Smooth muscle cell (in vitro differentiated cells): ENCODE data around the gene CLEC16A. TPM values are rescaled to one million over a fixed set of nuclear protein-coding genes. Genes with fewer than 3 reads are reported as not detected.

Experiments used
- DNase-seq: peaks from one replicate; lab custom pipeline; 2025; ENCODE audit not compliant: unreplicated experiment; lab: John Stamatoyannopoulos, UW
- H2AFZ ChIP-seq: fragments of 200-600 bp; sonication (generic); 2 replicates; pipeline ENCODE4 v1.6.0; 2016; ENCODE audit warnings: antibody characterized with exemption, low read depth, mild to moderate bottlenecking
- H3F3A ChIP-seq: fragments of 200-600 bp; sonication (generic); 2 replicates; pipeline ENCODE4 v1.6.0; 2017; ENCODE audit warnings: antibody characterized with exemption, low read depth
- H3K27ac ChIP-seq: fragments of 200-600 bp; sonication (generic); 2 replicates; pipeline ENCODE4 v1.5.1; 2016; ENCODE audit warnings: low read depth, mild to moderate bottlenecking
- H3K27me3 ChIP-seq: fragments of 200-600 bp; sonication (generic); 2 replicates; pipeline ENCODE4 v1.6.1; 2016; ENCODE audit warnings: low read depth, mild to moderate bottlenecking
- H3K36me3 ChIP-seq: fragments of 200-600 bp; sonication (generic); 2 replicates; pipeline ENCODE4 v1.5.1; 2016; ENCODE audit warnings: low read depth
- H3K4me1 ChIP-seq: fragments of 200-600 bp; sonication (generic); 2 replicates; pipeline ENCODE4 v1.5.1; 2016; ENCODE audit warnings: low read depth
- H3K4me2 ChIP-seq: fragments of 200-600 bp; sonication (generic); 2 replicates; pipeline ENCODE4 v1.6.0; 2016; ENCODE audit warnings: mild to moderate bottlenecking
- H3K4me3 ChIP-seq: fragments of 200-600 bp; sonication (generic); 2 replicates; pipeline ENCODE4 v1.5.1; 2016; ENCODE audit warnings: mild to moderate bottlenecking
- H3K79me2 ChIP-seq: fragments of 200-600 bp; sonication (generic); 2 replicates; pipeline ENCODE4 v1.6.0; 2016; ENCODE audit warnings: low read depth, mild to moderate bottlenecking
- H3K9ac ChIP-seq: fragments of 200-600 bp; sonication (generic); 2 replicates; pipeline ENCODE4 v1.6.0; 2016; ENCODE audit warnings: low read depth
- H3K9me3 ChIP-seq: fragments of 200-600 bp; sonication (generic); replicated peaks from 2 replicates; pipeline ENCODE4 v1.5.1; 2016; ENCODE audit warnings: low read depth
- H4K20me1 ChIP-seq: fragments of 200-600 bp; sonication (generic); 2 replicates; pipeline ENCODE4 v1.6.0; 2016; ENCODE audit warnings: low read depth
- CTCF ChIP-seq: fragments of 200-600 bp; sonication (generic); IDR thresholded peaks from 2 replicates; pipeline ENCODE4 v1.5.1; 2017; ENCODE audit warnings: borderline replicate concordance, mild to moderate bottlenecking, antibody characterized with exemption; ENCODE audit not compliant: insufficient read depth, poor library complexity, severe bottlenecking
- WGBS: methylation state at CpG from one replicate; pipeline ENCODE4 v1.1.7; 2016; ENCODE audit warnings: low lambda C conversion rate; 5-methylcytosine and 5-hydroxymethylcytosine counted together
- polyA plus RNA-seq: library from polyadenylated mRNA; unstranded; fragments of >200 nt; fragmentation: Nextera tagmentation; extraction: Ambion mirVana; gene quantifications from 2 replicates; pipeline ENCODE4 v1.2.1, GENCODE V29; 2016
- total RNA-seq: library from RNA; depleted of rRNA; stranded (reverse); fragments of >200 nt; gene quantifications from 2 replicates; pipeline ENCODE4 v1.2.3, GENCODE V29; 2014

Gene CLEC16A
- total and polyA plus RNA-seq, 2 experiments from 2014 or later = 12.6 to 16.2 TPM

DNA sequence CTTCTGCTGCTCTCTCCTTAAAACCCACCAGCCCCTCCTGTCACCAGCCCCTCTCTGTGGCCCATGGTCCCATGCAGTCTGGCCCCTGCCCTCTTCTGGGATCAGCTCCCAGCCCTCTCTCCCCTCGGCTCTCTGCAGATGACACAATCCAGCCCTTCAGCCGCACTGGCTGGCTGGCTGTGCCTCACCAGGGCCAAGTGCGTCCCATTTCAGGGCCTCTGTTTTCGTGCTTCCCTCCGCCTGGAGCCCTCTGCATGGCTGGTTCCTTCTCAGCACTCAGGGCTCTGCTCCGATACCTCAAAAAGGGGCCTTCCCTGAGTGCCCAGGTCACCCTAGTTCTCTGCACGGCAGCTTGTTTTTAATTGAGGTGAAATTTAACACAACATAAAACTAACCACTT is 187.3 kb downstream of the CLEC16A start:
- DNase-seq = no peak
- peaks cover 22% of the 10 kb centered on the region for H4K20me1 ChIP-seq
- no peak overlapping the region for H3K4me2 ChIP-seq
- H3K36me3 ChIP-seq = no peaks in the 10 kb centered on the region
- H3F3A ChIP-seq = peaks cover 24% of the 10 kb centered on the region
- WGBS = 32% methylated on average over 7 of the region's 7 CpGs
- no peaks in the 10 kb centered on the region for H3K27me3 ChIP-seq
- no peak overlapping the region for H3K4me3 ChIP-seq
- no peaks in the 10 kb centered on the region for H3K79me2 ChIP-seq
- H3K9ac ChIP-seq = no peak overlapping the region
- no peak overlapping the region for H3K27ac ChIP-seq
- no peak overlapping the region for H2AFZ ChIP-seq
- H3K9me3 ChIP-seq = no peaks in the 10 kb centered on the region
- TF ChIP-seq CTCF = no peak
- peaks cover 15% of the 10 kb centered on the region for H3K4me1 ChIP-seq

- no peak for TF ChIP-seq CTCF
- Histone ChIP-seq H3K9ac (no peak overlapping the region), H3K27ac (peak overlapping the region; percentile 78), H3K27me3 (no peaks in the 10 kb centered on the region), H3K36me3 (no peaks in the 10 kb centered on the region), H3K4me1 (peaks cover 14% of the 10 kb centered on the region), H3K79me2 (no peaks in the 10 kb centered on the region), H2AFZ (no peak overlapping the region), H3F3A (peaks cover 18% of the 10 kb centered on the region), H4K20me1 (peaks cover 22% of the 10 kb centered on the region), H3K4me2 (peak overlapping the region; percentile 66), H3K9me3 (no peaks in the 10 kb centered on the region), H3K4me3 (no peak overlapping the region)
- 11% methylated on average over 12 of the region's 12 CpGs for WGBS
- DNase-seq = no peak
Measured at GRCh38 chr16:11133344-11133943, 189.1 kb downstream of the CLEC16A start.

GRCh38 chr16:11134722-11135463 is 190.5 kb downstream of the CLEC16A start:
- H3K9me3 ChIP-seq = no peaks in the 10 kb centered on the region
- no peaks in the 10 kb centered on the region for H3K27me3 ChIP-seq
- TF ChIP-seq CTCF = no peak
- no peak overlapping the region for H3K27ac ChIP-seq
- no peak overlapping the region for H2AFZ ChIP-seq
- peaks cover 27% of the 10 kb centered on the region for H4K20me1 ChIP-seq
- 94% methylated on average over 11 of the region's 11 CpGs for WGBS
- H3F3A ChIP-seq = peaks cover 4% of the 10 kb centered on the region
- H3K9ac ChIP-seq = no peak overlapping the region
- no peaks in the 10 kb centered on the region for H3K79me2 ChIP-seq
- no peak overlapping the region for H3K4me2 ChIP-seq
- no peak overlapping the region for H3K4me3 ChIP-seq
- peaks cover 15% of the 10 kb centered on the region for H3K4me1 ChIP-seq
- H3K36me3 ChIP-seq = no peaks in the 10 kb centered on the region
- no peak for DNase-seq
